NCI-H1092 treated with DMSO at 0.1 percent for 48 hours (cell line): ENCODE measurements around the gene FCHSD2.
A peak's percentile ranks its signal among the peaks of the same experiment; 100 is the strongest.
"Not testable (repeated sequence)": the region's sequence is repeated elsewhere in the genome, so short reads cannot be mapped to it uniquely, and the experiment has no call there.

Source experiments
- DNase-seq: peaks from one replicate; lab custom pipeline; 2025; lab: John Stamatoyannopoulos, UW

Gene FCHSD2

GRCh38 chr11:72834905-72835304 lies 307.2 kb downstream of the FCHSD2 start:
- no peak for DNase-seq

DNA sequence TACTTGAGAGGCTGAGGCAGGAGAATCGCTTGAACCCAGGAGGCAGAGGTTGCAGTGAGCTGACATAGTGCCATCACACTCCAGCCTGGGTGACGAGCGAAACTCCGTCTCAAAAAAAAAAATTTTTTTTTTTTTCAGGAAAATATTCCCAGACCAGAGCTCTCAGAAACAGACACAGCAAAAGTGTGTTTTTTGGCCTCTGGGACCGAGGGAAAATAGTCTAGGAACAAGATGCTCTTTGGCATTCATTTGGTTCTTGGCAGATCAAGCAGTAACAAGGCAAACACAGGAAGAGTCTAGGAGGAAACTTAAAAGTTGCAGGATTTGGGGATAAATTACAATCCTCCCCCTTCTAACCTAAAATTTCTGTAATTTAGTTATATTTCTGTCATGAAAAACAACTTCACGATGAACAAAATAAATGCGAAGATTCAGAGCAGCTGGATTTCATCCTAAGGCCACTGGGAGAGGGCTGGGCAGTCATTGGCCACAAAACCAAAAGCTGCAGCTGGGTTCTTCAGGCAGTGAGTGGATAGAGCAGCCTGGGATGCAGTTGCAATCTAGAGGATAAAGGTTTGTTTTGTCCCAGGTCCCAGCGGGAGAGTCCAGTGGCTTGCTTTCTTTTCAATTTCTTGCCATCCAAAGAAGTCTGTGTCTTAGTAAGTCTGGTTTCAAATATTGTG lies 308.2 kb downstream of the FCHSD2 start:
- no peak for DNase-seq

- no peak for DNase-seq
These were observed 308.9 kb downstream of the FCHSD2 start for GRCh38 chr11:72833083-72833733.

DNA sequence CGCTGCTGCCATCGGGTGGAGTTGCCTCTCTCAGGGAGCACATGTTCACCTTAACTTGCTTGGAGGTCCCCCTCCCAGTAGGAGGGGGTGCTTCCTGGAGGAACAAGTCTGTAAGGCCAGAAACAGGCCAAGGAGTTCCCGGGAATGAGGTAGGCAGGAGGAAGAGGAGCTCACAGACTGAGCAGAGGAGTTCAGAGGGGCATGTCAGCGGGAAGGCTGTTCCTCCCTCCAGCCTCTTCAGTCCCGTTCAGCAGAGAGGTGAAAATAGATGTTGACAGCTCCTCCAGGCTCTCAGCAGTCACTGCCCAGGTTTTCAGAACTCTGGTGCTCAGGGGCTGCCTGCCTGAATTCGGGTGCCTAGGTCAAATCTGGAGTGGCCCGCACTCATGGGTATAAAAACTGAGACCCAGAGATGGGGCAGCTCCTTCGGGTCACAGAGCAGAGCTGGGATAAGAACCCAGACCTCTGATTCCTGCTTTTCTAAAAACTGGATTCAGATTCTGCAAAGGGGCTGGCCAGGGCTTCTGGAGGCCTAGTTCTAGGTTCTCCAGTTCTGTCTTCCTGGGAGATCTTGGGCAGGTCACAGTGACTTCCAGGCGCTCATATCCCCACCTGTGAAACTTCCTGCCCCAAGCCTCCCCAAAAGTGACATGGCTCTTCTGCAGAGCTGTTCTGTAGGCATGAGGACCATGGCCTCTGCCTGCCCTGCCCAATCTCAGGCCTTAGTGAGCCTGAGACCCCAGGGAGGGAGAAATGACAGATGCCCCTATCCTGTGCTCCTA lies 309.6 kb downstream of the FCHSD2 start:
- DNase-seq, result no peak

GRCh38 chr11:72831521-72832300 lies 310.4 kb downstream of the FCHSD2 start:
- peak; percentile 70 for DNase-seq

DNA sequence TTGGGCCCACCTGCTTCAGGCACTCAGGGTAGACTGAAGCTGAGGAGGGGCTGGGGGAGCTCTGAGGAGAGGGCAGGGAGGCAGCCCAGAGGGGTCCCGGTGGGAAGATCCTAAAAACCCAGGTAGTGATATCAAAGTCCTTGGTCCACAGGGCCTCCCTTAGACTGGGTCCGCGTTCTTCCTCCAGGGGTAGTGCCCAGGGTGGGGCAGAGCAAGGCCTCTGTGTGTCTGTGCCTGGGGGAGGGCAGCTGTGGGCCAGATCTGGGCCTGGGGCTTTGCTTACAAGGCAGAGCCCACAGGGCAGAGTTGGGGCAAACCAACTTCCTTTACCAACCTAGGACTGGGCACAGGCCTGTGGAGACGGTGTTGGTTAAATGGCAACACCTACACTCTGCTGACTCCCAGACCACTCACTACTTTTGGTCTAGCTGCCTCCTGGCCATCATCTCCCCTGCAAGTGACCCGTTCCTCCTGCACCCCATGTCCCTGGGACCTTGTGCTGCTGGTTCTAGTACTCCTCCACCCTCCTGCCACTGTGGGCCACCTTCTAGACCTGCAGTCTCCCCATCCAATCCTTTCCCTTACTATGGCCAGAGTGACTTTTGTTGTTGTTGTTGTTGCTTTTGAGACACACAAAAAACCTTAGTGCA lies 312.1 kb downstream of the FCHSD2 start:
- DNase-seq, result no peak

DNA sequence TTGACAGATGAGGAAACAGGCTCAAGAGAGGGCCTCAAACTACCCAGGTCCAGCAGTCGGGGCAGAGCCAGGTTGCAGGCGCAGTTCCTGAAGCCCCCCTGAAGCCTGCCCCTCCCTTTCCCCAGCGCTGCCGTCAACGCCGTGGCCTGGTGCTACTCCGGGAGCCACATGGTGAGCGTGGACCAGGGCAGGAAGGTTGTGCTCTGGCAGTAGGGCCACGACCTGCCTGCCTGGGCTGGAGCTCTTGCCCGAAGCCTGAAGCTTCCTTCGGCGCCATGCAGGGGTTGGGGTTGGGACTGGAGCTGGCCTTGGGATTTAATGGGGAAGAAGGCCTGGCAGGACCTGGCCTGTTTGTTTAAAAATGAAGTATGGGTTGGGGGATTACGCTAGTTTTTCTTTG lies 312.9 kb downstream of the FCHSD2 start:
- DNase-seq, result no peak

DNA sequence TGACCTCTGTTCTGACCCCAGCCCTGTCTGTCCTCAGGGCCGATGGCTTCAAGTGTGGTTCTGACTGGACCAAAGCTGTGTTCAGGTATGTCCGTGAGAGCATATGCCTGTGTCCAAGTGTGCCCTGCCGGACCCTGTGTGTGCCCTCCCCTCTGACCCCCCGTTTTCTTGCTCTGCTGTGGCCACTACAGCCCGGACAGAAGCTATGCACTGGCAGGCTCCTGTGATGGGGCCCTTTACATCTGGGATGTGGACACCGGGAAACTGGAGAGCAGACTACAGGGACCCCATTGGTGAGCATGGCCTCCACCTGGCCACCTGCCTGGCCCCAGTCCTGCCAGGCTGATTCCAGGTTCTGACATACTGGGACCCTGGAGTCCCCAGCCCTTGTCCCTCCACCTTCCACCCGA lies 313.4 kb downstream of the FCHSD2 start:
- no peak for DNase-seq

DNA sequence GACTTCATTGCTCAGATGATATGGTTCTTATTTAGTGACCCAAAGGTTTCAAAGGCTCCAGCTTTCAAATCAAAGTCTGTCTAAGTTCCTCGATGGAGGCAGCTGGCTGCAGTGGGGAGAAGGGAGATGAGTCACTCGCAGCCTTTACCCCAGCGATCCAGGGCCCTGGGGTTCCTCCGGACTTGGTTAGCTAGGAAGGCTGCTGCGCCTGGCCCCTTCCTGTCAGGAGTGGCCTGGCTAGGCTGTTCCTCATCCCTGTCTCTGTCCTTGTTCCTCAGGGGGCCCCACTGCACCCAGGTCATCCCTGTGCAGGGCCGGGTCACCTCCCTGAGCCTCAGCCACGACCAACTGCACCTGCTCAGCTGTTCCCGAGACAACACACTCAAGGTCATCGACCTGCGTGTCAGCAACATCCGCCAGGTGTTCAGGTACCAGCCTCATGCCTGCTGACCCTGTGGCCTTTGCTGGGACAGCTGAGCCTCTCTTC lies 314.0 kb downstream of the FCHSD2 start:
- DNase-seq, result no peak

GRCh38 chr11:72827656-72828055 lies 314.5 kb downstream of the FCHSD2 start:
- not testable (repeated sequence) for DNase-seq

DNA sequence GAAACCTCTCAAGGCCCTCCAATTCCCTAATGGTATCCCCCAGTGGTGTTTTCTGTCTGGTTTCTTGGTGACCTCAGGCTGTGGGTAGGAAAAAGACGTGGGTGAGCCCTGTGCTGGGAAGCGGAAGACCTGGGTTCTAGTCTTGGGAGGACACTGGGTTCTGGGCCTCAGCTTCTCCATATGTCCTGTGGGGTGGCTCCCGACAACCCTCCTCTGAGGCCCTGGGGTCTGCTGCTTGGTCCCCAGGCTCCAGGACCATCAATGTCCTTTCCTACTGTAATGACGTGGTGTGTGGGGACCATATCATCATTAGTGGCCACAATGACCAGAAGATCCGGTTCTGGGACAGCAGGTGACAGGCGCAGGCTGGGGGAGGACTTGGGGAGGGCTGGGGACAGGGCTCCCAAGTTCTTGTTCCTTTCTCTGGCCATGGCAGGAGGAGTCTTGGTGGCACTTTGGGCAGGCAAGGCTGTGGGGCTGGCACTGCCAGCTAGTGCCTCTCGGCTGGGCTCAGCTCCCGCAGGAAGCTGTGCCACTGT lies 315.1 kb downstream of the FCHSD2 start:
- no peak for DNase-seq

- no peak for DNase-seq
These were observed 315.8 kb downstream of the FCHSD2 start for GRCh38 chr11:72826191-72826941.

GRCh38 chr11:72825661-72826060 lies 316.5 kb downstream of the FCHSD2 start:
- DNase-seq, result no peak

DNA sequence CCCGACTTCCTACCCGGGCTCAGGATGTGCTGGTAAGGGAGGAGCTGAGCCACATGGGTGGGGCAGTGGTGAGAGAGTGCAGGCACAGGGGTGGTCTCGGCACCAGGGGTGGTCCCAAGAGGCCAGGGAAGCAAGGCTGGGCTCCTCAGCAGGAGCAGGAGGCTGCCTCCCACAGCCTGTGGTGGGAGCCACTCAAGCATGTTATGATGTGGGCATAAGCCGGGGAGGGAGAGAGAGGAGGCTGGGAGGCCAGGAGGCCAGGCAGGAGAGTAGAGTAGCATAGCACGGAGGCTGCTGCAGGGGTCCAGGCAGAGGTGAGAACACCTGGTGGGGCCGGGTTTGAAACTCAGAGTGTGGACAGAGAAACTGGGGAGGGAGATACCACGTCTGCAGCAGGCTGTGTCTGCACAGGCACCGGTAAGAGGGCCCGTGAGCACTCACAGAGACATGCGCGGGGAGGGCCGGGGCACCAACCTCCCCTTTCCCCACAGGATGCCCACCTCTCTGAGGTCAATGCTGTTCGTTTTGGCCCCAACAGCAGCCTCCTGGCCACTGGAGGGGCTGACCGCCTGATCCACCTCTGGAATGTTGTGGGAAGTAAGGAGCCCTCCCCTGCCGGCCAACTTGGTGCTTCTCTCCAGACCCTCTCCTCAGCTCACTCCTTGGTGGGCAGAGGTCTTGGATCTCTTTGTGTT lies 317.2 kb downstream of the FCHSD2 start:
- DNase-seq, result no peak

- DNase-seq, result no peak
These were observed 318.1 kb downstream of the FCHSD2 start for GRCh38 chr11:72824020-72824419.

GRCh38 chr11:72823105-72823804 lies 318.9 kb downstream of the FCHSD2 start:
- DNase-seq, result no peak

GRCh38 chr11:72821920-72822799 lies 320.0 kb downstream of the FCHSD2 start:
- DNase-seq, result peak; percentile 96

GRCh38 chr11:72821221-72821919 lies 320.7 kb downstream of the FCHSD2 start:
- no peak for DNase-seq
